Endothelial cell of umbilical vein (primary cell): ENCODE data around the gene NHSL2. TPM values are rescaled to one million over a fixed set of nuclear protein-coding genes. Genes with fewer than 3 reads are reported as not detected.

Experiments
- BruUV-seq: library from RNA; stranded (reverse); fragments of 400-500 nt; replicated peaks from 2 replicates; lab custom pipeline; 2021; lab: Mats Ljungman, UMichigan
- CTCF ChIA-PET: fragments of 300-600, 350-600 bp; sonication (Branson Sonifier 250); formaldehyde crosslinking; loops from one replicate; lab custom pipeline; 2021; ENCODE audit warnings: antibody characterized with exemption, inconsistent platforms; lab: Charles Lee
- POLR2A ChIA-PET: fragments of 300-600, 350-600 bp; sonication (Branson Sonifier 250); formaldehyde crosslinking; loops from one replicate; lab custom pipeline; 2021; ENCODE audit warnings: antibody characterized with exemption, inconsistent platforms; lab: Charles Lee
- DNase-seq: peaks from one replicate; pipeline ENCODE4 v3.0.0-alpha.2; 2011; ENCODE audit warnings: low read depth, low spot score
- FAIRE-seq: peaks from 2 replicates; lab custom pipeline; 2011; peaks lifted over from hg19 to GRCh38; lab: Jason Lieb, UNC
- H2AFZ ChIP-seq: 2 replicates; pipeline ENCODE4 v1.6.0; 2012; ENCODE audit warnings: low read depth, low read length, control low read depth, inconsistent platforms
- H3K27ac ChIP-seq: 2 replicates; pipeline ENCODE4 v1.5.1; 2011; ENCODE audit warnings: low read depth, mild to moderate bottlenecking, control low read depth, low read length, moderate library complexity; ENCODE audit not compliant: insufficient read depth
- H3K27me3 ChIP-seq, 2 experiments: 2 replicates each; pipeline versions ENCODE4 v1.6.0 to v1.6.1; 2011; ENCODE audit warnings: low read length in 2 of 2, mixed read lengths in 1 of 2; ENCODE audit not compliant: control insufficient read depth in 2 of 2, insufficient read depth in 2 of 2
- H3K36me3 ChIP-seq, 2 experiments: 2 replicates in 1 of 2; 3 replicates in 1 of 2; pipeline ENCODE4 v1.5.1; 2011; ENCODE audit warnings: low read length in 2 of 2, mild to moderate bottlenecking in 1 of 2, moderate library complexity in 1 of 2; ENCODE audit not compliant: control insufficient read depth in 2 of 2, insufficient read depth in 2 of 2; ENCODE audit errors: extremely low read depth in 1 of 2
- H3K4me1 ChIP-seq: 3 replicates; pipeline ENCODE4 v1.5.1; 2011; ENCODE audit warnings: mild to moderate bottlenecking, low read length; ENCODE audit not compliant: control insufficient read depth, insufficient read depth; ENCODE audit errors: extremely low read depth
- H3K4me2 ChIP-seq: 2 replicates; pipeline ENCODE4 v1.6.1; 2011; ENCODE audit warnings: low read length, control low read depth, mixed read lengths; ENCODE audit not compliant: insufficient read depth
- H3K4me3 ChIP-seq, 3 experiments: fragments of 200-600 bp in 1 of 3; sonication (generic), shearing (Covaris generic) in 1 of 3; replicated peaks in 1 of 3; 2 replicates each; pipeline ENCODE4 v1.5.1; 2011 to 2016; ENCODE audit warnings: control low read depth in 3 of 3, low read length in 3 of 3, mild to moderate bottlenecking in 2 of 3, inconsistent platforms in 1 of 3, low read depth in 1 of 3, moderate library complexity in 1 of 3; ENCODE audit not compliant: insufficient read depth in 1 of 3
- H3K79me2 ChIP-seq: 2 replicates; pipeline ENCODE4 v1.6.0; 2012; ENCODE audit warnings: low read length, inconsistent platforms; ENCODE audit not compliant: control insufficient read depth, insufficient read depth
- H3K9ac ChIP-seq: replicated peaks from 2 replicates; pipeline ENCODE3; 2011; ENCODE audit warnings: low read length, control low read depth; ENCODE audit not compliant: insufficient read depth; ENCODE audit errors: extremely low read depth
- H3K9me1 ChIP-seq: replicated peaks from 3 replicates; pipeline ENCODE4 v1.6.0; 2011; ENCODE audit warnings: mild to moderate bottlenecking, low read length; ENCODE audit not compliant: control insufficient read depth, insufficient read depth; ENCODE audit errors: extremely low read depth
- H3K9me3 ChIP-seq: replicated peaks from 2 replicates; pipeline ENCODE4 v1.5.1; 2012; ENCODE audit warnings: low read length, inconsistent platforms; ENCODE audit not compliant: control insufficient read depth, insufficient read depth
- H4K20me1 ChIP-seq: replicated peaks from 2 replicates; pipeline ENCODE3; 2011; ENCODE audit warnings: mild to moderate bottlenecking, low read length; ENCODE audit not compliant: control insufficient read depth, insufficient read depth; ENCODE audit errors: extremely low read depth
- CTCF ChIP-seq, 2 donors: IDR thresholded peaks; 1 replicate in 1 of 2; 2 replicates in 1 of 2; pipeline ENCODE4 v1.5.1; 2011; ENCODE audit warnings: low read length in 2 of 2, mild to moderate bottlenecking in 2 of 2, moderate library complexity in 2 of 2, control low read depth in 1 of 2, inconsistent platforms in 1 of 2, low read depth in 1 of 2; ENCODE audit not compliant: insufficient read depth in 1 of 2; ENCODE audit errors: extremely low read depth in 1 of 2
- EZH2 ChIP-seq: IDR thresholded peaks from 2 replicates; pipeline ENCODE4 v1.6.1; 2012; ENCODE audit warnings: borderline replicate concordance, low read depth, mild to moderate bottlenecking, moderate library complexity, low read length, inconsistent platforms; ENCODE audit not compliant: severe bottlenecking
- FOS ChIP-seq: IDR thresholded peaks from 2 replicates; pipeline ENCODE4 v1.6.1; 2011; ENCODE audit warnings: mild to moderate bottlenecking, low read length, moderate library complexity, borderline replicate concordance; ENCODE audit not compliant: insufficient read depth
- GATA2 ChIP-seq: IDR thresholded peaks from 2 replicates; pipeline ENCODE4 v1.7.0; 2011; ENCODE audit warnings: low read depth, mild to moderate bottlenecking, moderate library complexity, mixed read lengths, low read length; ENCODE audit not compliant: insufficient read length, insufficient read depth
- JUN ChIP-seq: IDR thresholded peaks from 2 replicates; pipeline ENCODE4 v1.6.1; 2011; ENCODE audit warnings: borderline replicate concordance, low read depth; ENCODE audit not compliant: insufficient read length, insufficient read depth
- MAX ChIP-seq: IDR thresholded peaks from 2 replicates; pipeline ENCODE4 v1.6.1; 2011; ENCODE audit not compliant: insufficient read depth, insufficient read length
- MYC ChIP-seq: IDR thresholded peaks from one replicate; pipeline ENCODE4 v1.6.1; 2011; ENCODE audit warnings: mild to moderate bottlenecking, low read depth, low read length
- POLR2A ChIP-seq: IDR thresholded peaks from 2 replicates; pipeline ENCODE4 v1.6.1; 2012; ENCODE audit warnings: low read depth, mild to moderate bottlenecking, control low read depth, low read length
- POLR2AphosphoS5 ChIP-seq: IDR thresholded peaks from 2 replicates; pipeline ENCODE4 v1.6.1; 2012; ENCODE audit warnings: low read depth, mild to moderate bottlenecking, control low read depth, low read length, moderate library complexity; ENCODE audit not compliant: insufficient read depth
- dilution Hi-C: fragments of 300-500 bp; cut with MboI; formaldehyde crosslinking; loops from one replicate; pipeline ENCODE4 v1.15.0; 2019; ENCODE audit warnings: low sequenced_read_pairs; ENCODE audit not compliant: extremely low pct_ligation_motif_present
- intact Hi-C: fragments of 100-400 bp; cut with micrococcal nuclease; formaldehyde crosslinking; loops from one replicate; pipeline ENCODE4 v1.10.0; 2022
- polyA plus RNA-seq, 4 experiments: library from polyadenylated mRNA; depleted of rRNA in 3 of 4; stranded (reverse) in 3 of 4; unstranded in 1 of 4; fragments of >200 nt; gene quantifications; 2 replicates each; pipeline versions ENCODE4 v1.2.1 to v1.2.3, GENCODE V29; 2011 to 2012; ENCODE audit warnings: missing spikeins in 1 of 4
- total RNA-seq: library from RNA; stranded (reverse); gene quantifications from 2 replicates; pipeline ENCODE4 v1.2.3, GENCODE V29; 2021

NHSL2 gene
- total and polyA plus RNA-seq, 2 donors (not counting 3 experiments of a cell fraction or from before 2014, with no cell fraction given): 23.5 to 49.9 TPM

GRCh38 chrX:72041871-72042851 is 131.5 kb downstream of the NHSL2 start:
- H3K9ac ChIP-seq: no peak overlapping the region
- FAIRE-seq: no peak
- H3K4me3 ChIP-seq: no peak overlapping the region
- ChIA-PET CTCF (interaction anchor here (1.4 to 3.5 kb wide), 2 partner anchors 11 to 20 kb away, joined by 4 to 12 read pairs; no protein-coding TSS in a partner anchor), POLR2A (no interaction called here)
- H3K9me1 ChIP-seq: no peaks in the 10 kb centered on the region
- H3K4me2 ChIP-seq: no peak overlapping the region
- BruUV-seq: no TSS peak
- intact Hi-C loops: no loop called here
- TF ChIP-seq FOS (no peak), EZH2 (no peak), POLR2AphosphoS5 (no peak), CTCF (IDR thresholded peaks at IDR 0.05; ENCODE audit: extremely low read depth in 1 of 2, insufficient read depth in 1 of 2, low read depth in 1 of 2, low read length in 2 of 2) (no peak), POLR2A (no peak), MYC (no peak), JUN (no peak), GATA2 (no peak), MAX (no peak)
- H3K4me1 ChIP-seq: peaks cover 17% of the 10 kb centered on the region
- no peaks in the 10 kb centered on the region for H3K9me3 ChIP-seq
- no peak overlapping the region for H3K27ac ChIP-seq
- no peaks in the 10 kb centered on the region for H3K36me3 ChIP-seq
- no peaks in the 10 kb centered on the region for H4K20me1 ChIP-seq
- H2AFZ ChIP-seq: no peak overlapping the region
- no peak for DNase-seq
- dilution Hi-C loops: no loop called here
- H3K27me3 ChIP-seq: no peaks in the 10 kb centered on the region
- H3K79me2 ChIP-seq: no peaks in the 10 kb centered on the region
